Natural killer cell (primary cell): ENCODE results near the gene RAI2. TPM values are rescaled to one million over a fixed set of nuclear protein-coding genes. Genes with fewer than 3 reads are reported as not detected.

ENCODE experiments used
- ATAC-seq, 3 donors: fragments of 150-1000 bp in 2 of 3; fragments of 200-7000 bp in 1 of 3; cut with Tn5 transposase; 1 replicate in 1 of 3; 2 replicates in 2 of 3; pipeline ENCODE4 v1.10.0; 2021; ENCODE audit warnings: mild to moderate bottlenecking in 2 of 3, moderate library complexity in 2 of 3
- DNase-seq, 2 donors: peaks; one replicate each; pipeline versions ENCODE4 v3.0.0 to v3.0.0-alpha.2; 2013 to 2021; ENCODE audit warnings: mixed read lengths in 1 of 2
- H3K27ac ChIP-seq: one replicate; pipeline ENCODE4 v1.5.1; 2013; ENCODE audit warnings: mild to moderate bottlenecking, low read length
- H3K27me3 ChIP-seq: one replicate; pipeline ENCODE4 v1.6.1; 2013; ENCODE audit warnings: low read length; ENCODE audit not compliant: control insufficient read depth, insufficient read depth
- H3K36me3 ChIP-seq: one replicate; pipeline ENCODE4 v1.6.1; 2013; ENCODE audit warnings: low read length; ENCODE audit not compliant: control insufficient read depth, insufficient read depth
- H3K4me1 ChIP-seq: one replicate; pipeline ENCODE4 v1.6.1; 2013; ENCODE audit warnings: low read length; ENCODE audit not compliant: control insufficient read depth, insufficient read depth
- H3K4me3 ChIP-seq: one replicate; pipeline ENCODE4 v1.5.1; 2013; ENCODE audit warnings: low read length
- H3K9me3 ChIP-seq: one replicate; pipeline ENCODE4 v1.6.1; 2013; ENCODE audit warnings: low read length; ENCODE audit not compliant: control insufficient read depth, insufficient read depth
- H3K27ac Mint-ChIP-seq, 2 donors: one replicate each; pipeline ENCODE4 v1.8.0; 2022; ENCODE audit warnings: mild to moderate bottlenecking in 2 of 2, mixed read lengths in 2 of 2, moderate library complexity in 1 of 2
- H3K27me3 Mint-ChIP-seq, 2 donors: one replicate each; pipeline ENCODE4 v1.8.0; 2022; ENCODE audit warnings: low read depth in 2 of 2, mixed read lengths in 2 of 2
- H3K36me3 Mint-ChIP-seq: one replicate; pipeline ENCODE4 v1.8.0; 2022; ENCODE audit warnings: mixed read lengths
- H3K4me1 Mint-ChIP-seq, 2 donors: one replicate each; pipeline ENCODE4 v1.8.0; 2022; ENCODE audit warnings: mixed read lengths in 2 of 2
- H3K4me3 Mint-ChIP-seq: one replicate; pipeline ENCODE4 v1.8.0; 2022; ENCODE audit warnings: mild to moderate bottlenecking, moderate library complexity, mixed read lengths
- H3K9me3 Mint-ChIP-seq, 2 donors: one replicate each; pipeline ENCODE4 v1.8.0; 2022; ENCODE audit warnings: mixed read lengths in 2 of 2
- CTCF ChIP-seq: fragments of 200-600 bp; IDR thresholded peaks from one replicate; pipeline ENCODE4 v1.8.0; 2022; ENCODE audit warnings: antibody characterized with exemption
- WGBS: methylation state at CpG from one replicate; pipeline ENCODE4 v1.1.7; 2013; ENCODE audit warnings: missing lambda C conversion rate; ENCODE audit not compliant: insufficient coverage; 5-methylcytosine and 5-hydroxymethylcytosine counted together
- intact Hi-C: fragments of 100-400 bp; cut with micrococcal nuclease; formaldehyde crosslinking; loops from one replicate; pipeline ENCODE4 v1.14.2; 2022
- total RNA-seq, 4 donors: library from RNA; stranded (reverse); fragments of 120-200 nt in 1 of 4; gene quantifications; one replicate each; pipeline versions ENCODE4 v1.2.3 to v1.2.4, GENCODE V29; 2013 to 2022

RAI2 gene
- total RNA-seq, 3 donors from 2014 or later (not counting 1 experiment from before 2014, with no cell fraction given), result not detected

- no peak overlapping the region for H3K27ac ChIP-seq
- H3K9me3 ChIP-seq, result no peaks in the 10 kb centered on the region
- no peaks in the 10 kb centered on the region for H3K4me1 ChIP-seq
- 100% methylated on average over 1 of the region's 3 CpGs for WGBS
- intact Hi-C loops, result no loop called here
- H3K27me3 Mint-ChIP-seq, result peaks cover 9 to 12% of the 10 kb centered on the region in 2 donors
- H3K36me3 ChIP-seq, result no peaks in the 10 kb centered on the region
- DNase-seq, result no peak
- H3K4me1 Mint-ChIP-seq, result no peaks in the 10 kb centered on the region
- no peak for ATAC-seq
- no peak overlapping the region for H3K27ac Mint-ChIP-seq
- H3K4me3 Mint-ChIP-seq, result no peak overlapping the region
- no peaks in the 10 kb centered on the region for H3K27me3 ChIP-seq
- no peaks in the 10 kb centered on the region for H3K36me3 Mint-ChIP-seq
- H3K9me3 Mint-ChIP-seq, result peaks cover 0 to 4% of the 10 kb centered on the region in 2 donors
- no peak for TF ChIP-seq CTCF
- H3K4me3 ChIP-seq, result no peak overlapping the region
Observed at GRCh38 chrX:17831255-17831654, 29.8 kb downstream of the RAI2 start.

GRCh38 chrX:17830211-17830610 lies 30.9 kb downstream of the RAI2 start:
- H3K36me3 Mint-ChIP-seq, result no peaks in the 10 kb centered on the region
- peaks cover 9% of the 10 kb centered on the region in 2 donors for H3K27me3 Mint-ChIP-seq
- no peak overlapping the region for H3K27ac Mint-ChIP-seq
- WGBS, result no CpG with 5 or more reads among the region's 1 CpG
- no peak for DNase-seq
- Histone ChIP-seq H3K36me3 (no peaks in the 10 kb centered on the region), H3K9me3 (no peaks in the 10 kb centered on the region), H3K4me3 (no peak overlapping the region), H3K27me3 (no peaks in the 10 kb centered on the region), H3K27ac (no peak overlapping the region), H3K4me1 (no peaks in the 10 kb centered on the region)
- no peaks in the 10 kb centered on the region for H3K4me1 Mint-ChIP-seq
- ATAC-seq, result no peak
- intact Hi-C loops, result no loop called here
- H3K4me3 Mint-ChIP-seq, result no peak overlapping the region
- peaks cover 0 to 4% of the 10 kb centered on the region in 2 donors for H3K9me3 Mint-ChIP-seq
- TF ChIP-seq CTCF, result no peak

- intact Hi-C loops, result no loop called here
- peaks cover 7 to 9% of the 10 kb centered on the region in 2 donors for H3K27me3 Mint-ChIP-seq
- no peaks in the 10 kb centered on the region for H3K27me3 ChIP-seq
- H3K36me3 Mint-ChIP-seq, result no peaks in the 10 kb centered on the region
- no peak overlapping the region for H3K4me3 Mint-ChIP-seq
- no peak for TF ChIP-seq CTCF
- H3K9me3 ChIP-seq, result no peaks in the 10 kb centered on the region
- no peak overlapping the region for H3K4me3 ChIP-seq
- no peak overlapping the region for H3K27ac Mint-ChIP-seq
- ATAC-seq, result no peak
- DNase-seq, result no peak
- no peak overlapping the region for H3K27ac ChIP-seq
- no peaks in the 10 kb centered on the region for H3K4me1 ChIP-seq
- no CpG with 5 or more reads among the region's 1 CpG for WGBS
- H3K4me1 Mint-ChIP-seq, result no peaks in the 10 kb centered on the region
- H3K9me3 Mint-ChIP-seq, result peaks cover 0 to 4% of the 10 kb centered on the region in 2 donors
- no peaks in the 10 kb centered on the region for H3K36me3 ChIP-seq
Observed at GRCh38 chrX:17829566-17829965, 31.5 kb downstream of the RAI2 start.

GRCh38 chrX:17828171-17828570 lies 32.9 kb downstream of the RAI2 start:
- 86% methylated on average over 3 of the region's 3 CpGs for WGBS
- Histone ChIP-seq H3K4me1 (no peaks in the 10 kb centered on the region), H3K4me3 (no peak overlapping the region), H3K36me3 (no peaks in the 10 kb centered on the region), H3K9me3 (no peaks in the 10 kb centered on the region), H3K27me3 (no peaks in the 10 kb centered on the region), H3K27ac (no peak overlapping the region)
- no peak for TF ChIP-seq CTCF
- DNase-seq, result no peak
- Mint-ChIP-seq H3K9me3 (peaks cover 0 to 4% of the 10 kb centered on the region in 2 donors), H3K27me3 (peaks cover 5 to 9% of the 10 kb centered on the region in 2 donors), H3K4me1 (no peaks in the 10 kb centered on the region), H3K4me3 (no peak overlapping the region), H3K36me3 (no peaks in the 10 kb centered on the region), H3K27ac (no peak overlapping the region)
- intact Hi-C loops, result no loop called here
- ATAC-seq, result no peak
